Fibroblast of lung (primary cell): ENCODE data around the gene YTHDC2. TPM values are rescaled to one million over a fixed set of nuclear protein-coding genes. Genes with fewer than 3 reads are reported as not detected.

Experiments used
- DNase-seq, 2 donors: peaks; one replicate each; pipeline versions ENCODE4 v3.0.0 to v3.0.0-alpha.2; 2010; ENCODE audit warnings: low read depth in 2 of 2
- H2AFZ ChIP-seq: 2 replicates; pipeline ENCODE4 v1.5.1; 2012; ENCODE audit warnings: low read length, control low read depth, inconsistent platforms
- H3K27ac ChIP-seq: 2 replicates; pipeline ENCODE4 v1.5.1; 2011; ENCODE audit warnings: low read length, control low read depth; ENCODE audit not compliant: insufficient read depth
- H3K27me3 ChIP-seq: 2 replicates; pipeline ENCODE4 v1.5.1; 2011; ENCODE audit warnings: mild to moderate bottlenecking, low read length; ENCODE audit not compliant: control insufficient read depth, insufficient read depth
- H3K36me3 ChIP-seq: 2 replicates; pipeline ENCODE4 v1.5.1; 2011; ENCODE audit warnings: low read length; ENCODE audit not compliant: control insufficient read depth, insufficient read depth
- H3K4me1 ChIP-seq: 2 replicates; pipeline ENCODE4 v1.5.1; 2011; ENCODE audit warnings: low read length; ENCODE audit not compliant: control insufficient read depth, insufficient read depth; ENCODE audit errors: extremely low read depth
- H3K4me2 ChIP-seq: 2 replicates; pipeline ENCODE4 v1.5.1; 2011; ENCODE audit warnings: low read length, control low read depth; ENCODE audit not compliant: insufficient read depth; ENCODE audit errors: extremely low read depth
- H3K4me3 ChIP-seq, 4 experiments: fragments of 200-600 bp in 1 of 4; sonication (generic) in 1 of 4; replicated peaks in 1 of 4; 2 replicates each; pipeline ENCODE4 v1.5.1; 2011 to 2016; ENCODE audit warnings: low read length in 4 of 4, low read depth in 3 of 4, mild to moderate bottlenecking in 3 of 4, control low read depth in 2 of 4, inconsistent platforms in 1 of 4, mixed read lengths in 1 of 4; ENCODE audit not compliant: insufficient read depth in 1 of 4; ENCODE audit errors: control extremely low read depth in 1 of 4
- H3K79me2 ChIP-seq: 2 replicates; pipeline ENCODE4 v1.5.1; 2012; ENCODE audit warnings: mild to moderate bottlenecking, low read length, inconsistent platforms; ENCODE audit not compliant: control insufficient read depth, insufficient read depth
- H3K9ac ChIP-seq: 2 replicates; pipeline ENCODE4 v1.5.1; 2011; ENCODE audit warnings: mild to moderate bottlenecking, low read length, control low read depth; ENCODE audit not compliant: insufficient read depth
- H3K9me3 ChIP-seq: 2 replicates; pipeline ENCODE4 v1.5.1; 2012; ENCODE audit warnings: low read depth, low read length; ENCODE audit not compliant: control insufficient read depth, insufficient read depth
- H4K20me1 ChIP-seq: 2 replicates; pipeline ENCODE4 v1.5.1; 2011; ENCODE audit warnings: low read length; ENCODE audit not compliant: control insufficient read depth, insufficient read depth; ENCODE audit errors: extremely low read depth
- EZH2 ChIP-seq: IDR thresholded peaks from 2 replicates; pipeline ENCODE4 v1.5.1; 2012; ENCODE audit warnings: low read length, control low read depth, mild to moderate bottlenecking; ENCODE audit errors: missing control alignments
- polyA plus RNA-seq, 2 donors: library from polyadenylated mRNA; depleted of rRNA in 1 of 2; stranded (reverse) in 1 of 2; unstranded in 1 of 2; fragments of >200 nt; gene quantifications; 2 replicates each; pipeline ENCODE4 v1.2.1, GENCODE V29; 2011 to 2012; ENCODE audit warnings: missing spikeins in 1 of 2
- total RNA-seq: library from RNA; depleted of rRNA; stranded (reverse); fragments of >200 nt; gene quantifications from 2 replicates; pipeline ENCODE4 v1.2.1, GENCODE V29; 2014
- TF ChIP-seq, protein P1 (sequence below), 2 donors: IDR thresholded peaks in 1 of 2; conservative IDR thresholded peaks in 1 of 2; 1 replicate in 1 of 2; 2 replicates in 1 of 2; pipeline ENCODE4 v1.5.1; 2011 to 2012; ENCODE audit warnings: low read length in 2 of 2, control low read depth in 1 of 2, inconsistent platforms in 1 of 2, low read depth in 1 of 2, mild to moderate bottlenecking in 1 of 2

Gene YTHDC2
- total and polyA plus RNA-seq, 2 donors (not counting 1 experiment from before 2014, with no cell fraction given): 8.3 to 32.7 TPM

DNA sequence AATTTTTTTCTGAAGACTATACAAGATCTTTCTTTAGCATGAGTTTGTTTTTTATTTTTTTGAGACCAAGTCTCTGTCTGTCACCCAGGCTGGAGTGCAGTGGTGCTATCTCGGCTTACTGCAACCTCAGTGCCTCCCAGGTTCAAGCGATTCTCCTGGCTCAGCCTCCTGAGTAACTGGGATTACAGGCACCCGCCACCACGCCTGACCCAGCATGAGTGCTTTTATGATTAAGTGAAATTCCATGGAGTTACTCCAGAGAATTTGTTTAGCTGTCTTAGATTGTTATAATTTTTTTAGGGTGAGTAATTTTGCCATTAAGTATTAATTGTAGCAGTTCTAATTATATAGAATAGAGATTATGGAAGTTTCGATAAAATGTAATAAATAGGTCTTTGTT is 14.3 kb downstream of the YTHDC2 start:
- Histone ChIP-seq H3K79me2 (peaks cover 2% of the 10 kb centered on the region), H3K27ac (no peak overlapping the region), H3K9ac (no peak overlapping the region), H3K4me3 (no peak overlapping the region), H3K9me3 (no peaks in the 10 kb centered on the region), H3K36me3 (no peaks in the 10 kb centered on the region), H3K4me2 (no peak overlapping the region), H3K4me1 (peaks cover 2% of the 10 kb centered on the region), H2AFZ (no peak overlapping the region), H4K20me1 (no peaks in the 10 kb centered on the region), H3K27me3 (no peaks in the 10 kb centered on the region)
- TF ChIP-seq EZH2: no peak
- TF ChIP-seq, protein P1, sequence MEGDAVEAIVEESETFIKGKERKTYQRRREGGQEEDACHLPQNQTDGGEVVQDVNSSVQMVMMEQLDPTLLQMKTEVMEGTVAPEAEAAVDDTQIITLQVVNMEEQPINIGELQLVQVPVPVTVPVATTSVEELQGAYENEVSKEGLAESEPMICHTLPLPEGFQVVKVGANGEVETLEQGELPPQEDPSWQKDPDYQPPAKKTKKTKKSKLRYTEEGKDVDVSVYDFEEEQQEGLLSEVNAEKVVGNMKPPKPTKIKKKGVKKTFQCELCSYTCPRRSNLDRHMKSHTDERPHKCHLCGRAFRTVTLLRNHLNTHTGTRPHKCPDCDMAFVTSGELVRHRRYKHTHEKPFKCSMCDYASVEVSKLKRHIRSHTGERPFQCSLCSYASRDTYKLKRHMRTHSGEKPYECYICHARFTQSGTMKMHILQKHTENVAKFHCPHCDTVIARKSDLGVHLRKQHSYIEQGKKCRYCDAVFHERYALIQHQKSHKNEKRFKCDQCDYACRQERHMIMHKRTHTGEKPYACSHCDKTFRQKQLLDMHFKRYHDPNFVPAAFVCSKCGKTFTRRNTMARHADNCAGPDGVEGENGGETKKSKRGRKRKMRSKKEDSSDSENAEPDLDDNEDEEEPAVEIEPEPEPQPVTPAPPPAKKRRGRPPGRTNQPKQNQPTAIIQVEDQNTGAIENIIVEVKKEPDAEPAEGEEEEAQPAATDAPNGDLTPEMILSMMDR (conservative IDR thresholded peaks at IDR 0.05 in 1 of 2, IDR thresholded peaks at IDR 0.05 in 1 of 2; ENCODE audit: low read depth in 1 of 2, low read length in 2 of 2): no peak
- DNase-seq: peak in 1 of 2 donors; percentile 33

DNA sequence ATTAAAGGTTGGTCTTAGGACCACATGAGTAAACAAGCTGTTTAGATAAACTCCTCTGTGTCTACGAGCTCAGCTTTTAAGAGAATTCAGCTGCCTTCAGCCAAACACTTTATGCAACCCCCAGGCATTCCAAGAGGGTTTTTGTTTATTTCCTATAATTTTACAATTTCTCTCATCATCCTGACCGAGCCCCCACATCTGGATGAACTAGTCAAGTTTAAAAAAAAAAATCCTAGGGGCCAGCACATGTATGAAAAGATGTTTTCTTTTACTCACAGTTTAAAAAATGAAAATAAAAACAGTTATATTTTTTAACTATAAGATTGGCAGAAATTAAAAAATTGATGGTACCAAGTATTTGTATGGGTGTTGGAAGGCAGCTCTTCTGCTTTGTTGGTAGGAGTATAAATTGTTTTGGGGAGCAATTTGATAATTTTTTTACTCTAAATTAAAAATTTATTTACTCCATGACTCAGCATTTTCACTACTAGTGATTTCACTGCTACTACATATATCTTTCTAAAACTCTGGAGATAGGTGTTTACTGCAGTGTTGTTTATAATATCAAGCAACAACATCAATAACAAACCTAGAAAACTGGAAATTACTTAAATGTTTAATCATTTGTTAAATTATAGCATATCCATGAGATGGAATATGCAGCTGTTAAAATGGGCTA is 18.1 kb downstream of the YTHDC2 start:
- Histone ChIP-seq H3K79me2 (no peaks in the 10 kb centered on the region), H3K4me1 (no peaks in the 10 kb centered on the region), H3K27ac (no peak overlapping the region), H4K20me1 (no peaks in the 10 kb centered on the region), H3K4me3 (no peak overlapping the region), H3K9me3 (no peaks in the 10 kb centered on the region), H3K4me2 (no peak overlapping the region), H2AFZ (no peak overlapping the region), H3K9ac (no peak overlapping the region), H3K27me3 (no peaks in the 10 kb centered on the region), H3K36me3 (no peaks in the 10 kb centered on the region)
- TF ChIP-seq, protein P1 (conservative IDR thresholded peaks at IDR 0.05 in 1 of 2, IDR thresholded peaks at IDR 0.05 in 1 of 2; ENCODE audit: low read depth in 1 of 2, low read length in 2 of 2): no peak
- TF ChIP-seq EZH2: no peak
- peak in 1 of 2 donors; percentile 23 for DNase-seq

DNA sequence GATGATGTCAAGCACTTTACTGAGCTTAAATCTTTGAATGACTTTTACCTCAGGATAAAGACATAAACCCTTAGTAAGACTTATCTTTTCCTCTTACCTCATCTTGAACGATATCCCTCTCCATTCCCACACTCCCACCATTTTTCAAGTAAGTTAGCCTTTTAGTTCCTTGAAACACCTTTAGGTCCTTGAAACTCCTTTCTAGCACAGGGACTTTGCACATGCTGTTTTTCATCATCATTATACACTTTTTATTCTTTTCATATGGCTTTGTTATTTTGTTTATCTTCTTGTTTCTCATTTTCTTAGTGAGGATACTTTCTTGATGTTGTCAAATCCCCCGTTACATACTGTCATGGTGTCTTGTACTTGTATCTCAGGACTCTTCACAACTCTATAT is 24.8 kb downstream of the YTHDC2 start:
- no peak overlapping the region for H3K9ac ChIP-seq
- no peaks in the 10 kb centered on the region for H3K36me3 ChIP-seq
- no peaks in the 10 kb centered on the region for H3K79me2 ChIP-seq
- TF ChIP-seq, protein P1 (conservative IDR thresholded peaks at IDR 0.05 in 1 of 2, IDR thresholded peaks at IDR 0.05 in 1 of 2; ENCODE audit: low read depth in 1 of 2, low read length in 2 of 2): no peak
- TF ChIP-seq EZH2: no peak
- no peak overlapping the region for H3K27ac ChIP-seq
- H3K4me3 ChIP-seq: no peak overlapping the region
- no peaks in the 10 kb centered on the region for H3K9me3 ChIP-seq
- no peaks in the 10 kb centered on the region for H4K20me1 ChIP-seq
- H3K4me1 ChIP-seq: no peaks in the 10 kb centered on the region
- no peak overlapping the region for H3K4me2 ChIP-seq
- no peak for DNase-seq
- no peaks in the 10 kb centered on the region for H3K27me3 ChIP-seq
- H2AFZ ChIP-seq: no peak overlapping the region
